Right ventricle myocardium inferior (tissue), 1 donor: ENCODE data around the gene UGT2A2. TPM values are rescaled to one million over a fixed set of nuclear protein-coding genes. Genes with fewer than 3 reads are reported as not detected.

Source experiments
- ATAC-seq: fragments of 200-7000 bp; cut with Tn5 transposase; one replicate; pipeline ENCODE4 v1.9.1; 2020; ENCODE audit warnings: mild to moderate bottlenecking, moderate library complexity
- DNase-seq: peaks from one replicate; pipeline ENCODE4 v3.0.0; 2021; ENCODE audit errors: missing footprints
- intact Hi-C: fragments of 100-400 bp; cut with DNase I; formaldehyde crosslinking; loops from one replicate; pipeline ENCODE4 v1.11.0; 2022
- total RNA-seq: library from RNA; stranded (reverse); fragmentation: NEBNext Ultra II Directional; extraction: Animal tissue kit (Norgen Biotek cat#: 25700); gene quantifications from one replicate; pipeline ENCODE4 v1.2.1, GENCODE V29; 2021
- donor health status: DM: no; HTN: yes; CAD: no; lungs with severe emphysema.

The UGT2A2 gene
- total RNA-seq, 1 donor from 2014 or later, result not detected

- intact Hi-C loops, result no loop called here
- DNase-seq, result no peak
- ATAC-seq, result no peak
These were observed 55.3 kb downstream of the UGT2A2 start for GRCh38 chr4:69584135-69584534.

- DNase-seq (no peak), ATAC-seq (no peak)
- intact Hi-C loops, result no loop called here
These were observed 55.9 kb downstream of the UGT2A2 start for GRCh38 chr4:69583543-69583942.

GRCh38 chr4:69577245-69577644, 62.2 kb downstream of the UGT2A2 start:
- intact Hi-C loops, result no loop called here
- no peak for ATAC-seq
- no peak for DNase-seq

- ATAC-seq (no peak), DNase-seq (peak; percentile 64)
- intact Hi-C loops, result no loop called here
These were observed 63.1 kb downstream of the UGT2A2 start for GRCh38 chr4:69576251-69576877.

DNA sequence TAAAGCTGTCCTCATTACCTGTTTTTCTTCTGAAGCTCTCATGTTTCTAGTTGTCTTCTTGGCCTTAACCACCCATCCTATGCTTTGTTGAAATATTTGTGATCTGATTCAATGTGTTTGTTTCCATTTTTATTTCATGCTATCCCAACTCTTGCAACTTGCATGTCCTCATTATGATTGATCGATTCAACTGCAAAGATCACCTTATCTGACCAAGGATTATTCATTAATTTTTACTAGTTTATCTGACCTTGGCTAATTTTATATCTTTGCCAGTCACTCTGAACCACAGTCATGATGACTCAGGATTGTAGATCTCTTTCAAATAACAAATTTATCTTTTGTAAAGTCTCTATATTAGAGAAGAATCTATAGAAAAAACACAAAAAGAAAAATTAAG, 70.7 kb downstream of the UGT2A2 start:
- no peak for DNase-seq
- intact Hi-C loops, result no loop called here
- ATAC-seq, result no peak

- intact Hi-C loops, result no loop called here
- DNase-seq (no peak), ATAC-seq (no peak)
These were observed 76.0 kb downstream of the UGT2A2 start for GRCh38 chr4:69563424-69563823.

GRCh38 chr4:69549651-69550050, 89.8 kb downstream of the UGT2A2 start:
- DNase-seq, result no peak
- intact Hi-C loops, result no loop called here

GRCh38 chr4:69546134-69546765, 93.2 kb downstream of the UGT2A2 start:
- no peak for DNase-seq
- no peak for ATAC-seq
- intact Hi-C loops, result no loop called here

More at GRCh38 chr4:69549651-69550050, 89.8 kb downstream of the UGT2A2 start:
- ATAC-seq, result no peak

Other genes starting within 250 kb of the UGT2A2 start
- not detected for gene UGT2B4, start 143.7 kb downstream of the UGT2A2 start, total RNA-seq
- gene UGT2A1, start 13.6 kb upstream of the UGT2A2 start, total RNA-seq, result not detected
- gene SULT1B1, start 121.0 kb upstream of the UGT2A2 start, total RNA-seq, result 0.65 TPM
- gene SULT1E1, start 220.5 kb upstream of the UGT2A2 start, total RNA-seq, result not detected